HEK293 (cell line): ENCODE results near the gene IL1RAPL1.

ENCODE experiments used
- CTCF ChIA-PET: fragments of 350-600 bp; formaldehyde crosslinking; extraction: SDS; loops from one replicate; lab custom pipeline; 2021; ENCODE audit warnings: antibody characterized with exemption; lab: Yijun Ruan, JAX
- POLR2A ChIA-PET: fragments of 300-600 bp; formaldehyde crosslinking; extraction: SDS; loops from one replicate; lab custom pipeline; 2020; ENCODE audit warnings: antibody characterized with exemption, inconsistent platforms; lab: Yijun Ruan, JAX
- H3K27ac ChIP-seq: fragments of 200-500 bp; sonication (Bioruptor generic); 2 replicates; pipeline ENCODE4 v1.5.1; 2014; ENCODE audit warnings: low read depth, low read length, control low read depth, inconsistent platforms; ENCODE audit errors: extremely low read depth
- H3K36me3 ChIP-seq, 2 experiments: fragments of 200-500 bp in 1 of 2; sonication (Bioruptor generic) in 1 of 2; 1 replicate in 1 of 2; 2 replicates in 1 of 2; pipeline ENCODE4 v1.5.1; 2014 to 2017; ENCODE audit warnings: inconsistent platforms in 2 of 2, low read length in 2 of 2; ENCODE audit not compliant: control insufficient read depth in 2 of 2, insufficient read depth in 1 of 2
- H3K4me1 ChIP-seq: fragments of 200-500 bp; sonication (Bioruptor generic); 2 replicates; pipeline ENCODE4 v1.5.1; 2014; ENCODE audit warnings: mild to moderate bottlenecking, low read length, inconsistent platforms; ENCODE audit not compliant: control insufficient read depth, insufficient read depth
- H3K4me3 ChIP-seq: 2 replicates; pipeline ENCODE4 v1.5.1; 2011; ENCODE audit warnings: low read depth, mild to moderate bottlenecking, control low read depth, low read length, moderate library complexity
- H3K9me3 ChIP-seq: fragments of 200-500 bp; sonication (Bioruptor generic); 2 replicates; pipeline ENCODE4 v1.5.1; 2014; ENCODE audit warnings: low read depth, low read length, inconsistent platforms; ENCODE audit not compliant: control insufficient read depth, insufficient read depth
- GLIS1 ChIP-seq: fragments of 450-650 bp; formaldehyde crosslinking; IDR thresholded peaks from 2 replicates; pipeline ENCODE4 v1.5.1; 2016; ENCODE audit warnings: missing biosample characterization, missing genetic modification characterization
- IKZF3 ChIP-seq: fragments of 450-650 bp; IDR thresholded peaks from 2 replicates; pipeline ENCODE4 v1.5.0; 2018; ENCODE audit warnings: missing biosample characterization, mild to moderate bottlenecking, missing genetic modification characterization, moderate library complexity
- KLF16 ChIP-seq: fragments of 450-650 bp; formaldehyde crosslinking; IDR thresholded peaks from 2 replicates; pipeline ENCODE4 v1.5.1; 2017; ENCODE audit warnings: missing biosample characterization, missing genetic modification characterization
- KLF9 ChIP-seq: fragments of 450-650 bp; formaldehyde crosslinking; IDR thresholded peaks from 2 replicates; pipeline ENCODE4 v1.5.1; 2016; ENCODE audit warnings: missing biosample characterization, missing genetic modification characterization, low read depth
- REST ChIP-seq: fragments of 450-650 bp; formaldehyde crosslinking; IDR thresholded peaks from 2 replicates; pipeline ENCODE4 v1.5.1; 2016; ENCODE audit warnings: missing biosample characterization, missing genetic modification characterization
- YY2 ChIP-seq: fragments of 450-650 bp; formaldehyde crosslinking; IDR thresholded peaks from 2 replicates; pipeline ENCODE4 v1.5.1; 2016; ENCODE audit warnings: missing biosample characterization, missing genetic modification characterization
- ZNF155 ChIP-seq: fragments of 450-650 bp; formaldehyde crosslinking; IDR thresholded peaks from 2 replicates; pipeline ENCODE4 v1.5.1; 2016; ENCODE audit warnings: missing biosample characterization, missing genetic modification characterization
- ZNF157 ChIP-seq: fragments of 450-650 bp; formaldehyde crosslinking; IDR thresholded peaks from 2 replicates; pipeline ENCODE4 v1.5.1; 2016; ENCODE audit warnings: missing biosample characterization, missing genetic modification characterization
- ZNF18 ChIP-seq: fragments of 450-650 bp; formaldehyde crosslinking; IDR thresholded peaks from 2 replicates; pipeline ENCODE4 v1.5.1; 2016; ENCODE audit warnings: missing biosample characterization, missing genetic modification characterization
- ZNF211 ChIP-seq: fragments of 450-650 bp; formaldehyde crosslinking; IDR thresholded peaks from 2 replicates; pipeline ENCODE4 v1.5.1; 2016; ENCODE audit warnings: low read depth, missing biosample characterization, missing genetic modification characterization
- ZNF221 ChIP-seq: fragments of 450-650 bp; formaldehyde crosslinking; IDR thresholded peaks from 2 replicates; pipeline ENCODE4 v1.5.1; 2017; ENCODE audit warnings: missing biosample characterization, missing genetic modification characterization, borderline replicate concordance
- ZNF248 ChIP-seq: fragments of 450-650 bp; formaldehyde crosslinking; IDR thresholded peaks from 2 replicates; pipeline ENCODE4 v1.5.1; 2017; ENCODE audit warnings: missing biosample characterization, missing genetic modification characterization
- ZNF37A ChIP-seq: fragments of 450-650 bp; IDR thresholded peaks from 2 replicates; pipeline ENCODE4 v1.5.1; 2018; ENCODE audit warnings: missing biosample characterization, missing genetic modification characterization
- ZNF398 ChIP-seq: fragments of 450-650 bp; formaldehyde crosslinking; IDR thresholded peaks from 2 replicates; pipeline ENCODE4 v1.5.1; 2017; ENCODE audit warnings: missing biosample characterization, missing genetic modification characterization
- ZNF404 ChIP-seq: fragments of 450-650 bp; formaldehyde crosslinking; IDR thresholded peaks from 2 replicates; pipeline ENCODE4 v1.5.1; 2017; ENCODE audit warnings: missing biosample characterization, missing genetic modification characterization
- ZNF433 ChIP-seq: fragments of 450-650 bp; formaldehyde crosslinking; IDR thresholded peaks from 2 replicates; pipeline ENCODE4 v1.5.1; 2016; ENCODE audit warnings: missing biosample characterization, missing genetic modification characterization, low read depth
- ZNF488 ChIP-seq: fragments of 450-650 bp; formaldehyde crosslinking; IDR thresholded peaks from 2 replicates; pipeline ENCODE4 v1.5.1; 2016; ENCODE audit warnings: missing biosample characterization, missing genetic modification characterization
- ZNF501 ChIP-seq: fragments of 450-650 bp; formaldehyde crosslinking; IDR thresholded peaks from 2 replicates; pipeline ENCODE4 v1.5.1; 2016; ENCODE audit warnings: missing biosample characterization, missing genetic modification characterization
- ZNF544 ChIP-seq: fragments of 450-650 bp; formaldehyde crosslinking; IDR thresholded peaks from 2 replicates; pipeline ENCODE4 v1.5.0; 2017; ENCODE audit warnings: missing biosample characterization, missing genetic modification characterization
- ZNF548 ChIP-seq: fragments of 450-650 bp; formaldehyde crosslinking; IDR thresholded peaks from 2 replicates; pipeline ENCODE4 v1.5.1; 2016; ENCODE audit warnings: missing biosample characterization, missing genetic modification characterization
- ZNF585B ChIP-seq: fragments of 450-650 bp; formaldehyde crosslinking; IDR thresholded peaks from 2 replicates; pipeline ENCODE4 v1.5.1; 2016; ENCODE audit warnings: missing biosample characterization, missing genetic modification characterization
- ZNF639 ChIP-seq: fragments of 450-650 bp; formaldehyde crosslinking; IDR thresholded peaks from 2 replicates; pipeline ENCODE4 v1.5.1; 2016; ENCODE audit warnings: missing biosample characterization, missing genetic modification characterization
- ZNF692 ChIP-seq: fragments of 450-650 bp; formaldehyde crosslinking; IDR thresholded peaks from 2 replicates; pipeline ENCODE4 v1.5.1; 2016; ENCODE audit warnings: missing biosample characterization, missing genetic modification characterization
- ZSCAN18 ChIP-seq: fragments of 450-650 bp; formaldehyde crosslinking; IDR thresholded peaks from 2 replicates; pipeline ENCODE4 v1.5.1; 2016; ENCODE audit warnings: missing biosample characterization, missing genetic modification characterization

Gene IL1RAPL1

GRCh38 chrX:29455702-29456101 lies 868.5 kb downstream of the IL1RAPL1 start:
- CTCF ChIA-PET = no interaction called here
- Histone ChIP-seq H3K27ac (no peak overlapping the region), H3K9me3 (no peaks in the 10 kb centered on the region)

GRCh38 chrX:29461039-29461438 lies 873.8 kb downstream of the IL1RAPL1 start:
- TF ChIP-seq ZNF211 (tag by site-specific recombination) = no peak
- no peak for TF ChIP-seq ZNF155 (tag by site-specific recombination)
- no peak for TF ChIP-seq YY2 (tag by site-specific recombination)
- no peak for TF ChIP-seq ZNF548 (tag by site-specific recombination)
- no peak for TF ChIP-seq ZNF639
- no peak for TF ChIP-seq ZNF37A
- no peak for TF ChIP-seq ZSCAN18
- TF ChIP-seq ZNF221 = no peak
- no peak for TF ChIP-seq ZNF404 (tag by site-specific recombination)
- no peak for TF ChIP-seq KLF9
- no peak for TF ChIP-seq ZNF544 (tag by site-specific recombination)
- no peak for TF ChIP-seq ZNF585B
- no peak for TF ChIP-seq ZNF18 (tag by site-specific recombination)
- no peak for TF ChIP-seq REST (tag by site-specific recombination)
- TF ChIP-seq ZNF692 (tag by site-specific recombination) = no peak
- TF ChIP-seq ZNF157 (tag by site-specific recombination) = no peak
- TF ChIP-seq GLIS1 = no peak
- TF ChIP-seq ZNF248 (tag by site-specific recombination) = no peak
- TF ChIP-seq ZNF398 (tag by site-specific recombination) = no peak
- Histone ChIP-seq H3K27ac (no peak overlapping the region), H3K4me3 (no peak overlapping the region), H3K9me3 (no peaks in the 10 kb centered on the region), H3K4me1 (no peaks in the 10 kb centered on the region), H3K36me3 (no peaks in the 10 kb centered on the region)
- ChIA-PET CTCF (no interaction called here), POLR2A (no interaction called here)

More at GRCh38 chrX:29455702-29456101, 868.5 kb downstream of the IL1RAPL1 start:
- no peak overlapping the region for H3K4me3 ChIP-seq
- TF ChIP-seq ZNF433 (tag by site-specific recombination) = no peak
- no peak for TF ChIP-seq ZNF488 (tag by site-specific recombination)
- no peak for TF ChIP-seq ZNF501 (tag by site-specific recombination)
- no peak for TF ChIP-seq ZNF155 (tag by site-specific recombination)
- TF ChIP-seq IKZF3 (tag by site-specific recombination) = no peak
- no peak for TF ChIP-seq KLF16 (tag by site-specific recombination)
- no peaks in the 10 kb centered on the region for H3K36me3 ChIP-seq
- H3K4me1 ChIP-seq = no peaks in the 10 kb centered on the region
- POLR2A ChIA-PET = no interaction called here
